Midbrain (tissue), 1 donor: ENCODE measurements around the gene SIRT5.

ENCODE experiments used
- DNase-seq: peaks from one replicate; lab custom pipeline; 2025; lab: John Stamatoyannopoulos, UW

The SIRT5 gene

GRCh38 chr6:13574571-13575376 is at the start of gene SIRT5:
Gene SIRT5, plus strand, starts transcription at chr6:13574601. Its CDS starts 9,510 bp downstream, at chr6:13584111.
- DNase-seq = peak; percentile 79

GRCh38 chr6:13524801-13525508 is 49.4 kb upstream of the SIRT5 start:
- no peak for DNase-seq

GRCh38 chr6:13526357-13526726 is 48.1 kb upstream of the SIRT5 start:
- no peak for DNase-seq

GRCh38 chr6:13526727-13527670 is 47.4 kb upstream of the SIRT5 start:
- no peak for DNase-seq

GRCh38 chr6:13527671-13528056 is 46.7 kb upstream of the SIRT5 start:
- no peak for DNase-seq

- no peak for DNase-seq
Observed at GRCh38 chr6:13528232-13528631, 46.2 kb upstream of the SIRT5 start.

- DNase-seq = no peak
Observed at GRCh38 chr6:13528777-13529343, 45.5 kb upstream of the SIRT5 start.

GRCh38 chr6:13531956-13532355 is 42.4 kb upstream of the SIRT5 start:
- DNase-seq = no peak

- DNase-seq = no peak
Observed at GRCh38 chr6:13534536-13534935, 39.9 kb upstream of the SIRT5 start.

- DNase-seq = no peak
Observed at GRCh38 chr6:13535306-13535705, 39.1 kb upstream of the SIRT5 start.

GRCh38 chr6:13536796-13537526 is 37.4 kb upstream of the SIRT5 start:
- DNase-seq = no peak

GRCh38 chr6:13537527-13537897 is 36.9 kb upstream of the SIRT5 start:
- no peak for DNase-seq

GRCh38 chr6:13538084-13538483 is 36.3 kb upstream of the SIRT5 start:
- peak; percentile 75 for DNase-seq

GRCh38 chr6:13538600-13538999 is 35.8 kb upstream of the SIRT5 start:
- DNase-seq = no peak

- no peak for DNase-seq
Observed at GRCh38 chr6:13539572-13539971, 34.8 kb upstream of the SIRT5 start.

GRCh38 chr6:13541496-13541895 is 32.9 kb upstream of the SIRT5 start:
- no peak for DNase-seq

- DNase-seq = no peak
Observed at GRCh38 chr6:13544454-13545186, 29.8 kb upstream of the SIRT5 start.

- no peak for DNase-seq
Observed at GRCh38 chr6:13545885-13546284, 28.5 kb upstream of the SIRT5 start.

- DNase-seq = no peak
Observed at GRCh38 chr6:13548500-13549210, 25.7 kb upstream of the SIRT5 start.

- no peak for DNase-seq
Observed at GRCh38 chr6:13550656-13551055, 23.7 kb upstream of the SIRT5 start.
